NB4 (cell line): ENCODE measurements around the gene C2CD2L.

ENCODE experiments used
- CTCF ChIP-seq: IDR thresholded peaks from one replicate; pipeline ENCODE4 v1.5.1; 2012; ENCODE audit warnings: low read depth, low read length
- MAX ChIP-seq: IDR thresholded peaks from 2 replicates; pipeline ENCODE4 v1.6.1; 2011; ENCODE audit warnings: low read depth, low read length
- MYC ChIP-seq: IDR thresholded peaks from 2 replicates; pipeline ENCODE4 v1.6.1; 2011; ENCODE audit warnings: low read depth, low read length
- POLR2A ChIP-seq: IDR thresholded peaks from 2 replicates; pipeline ENCODE4 v1.6.1; 2011; ENCODE audit warnings: mild to moderate bottlenecking; ENCODE audit not compliant: insufficient read length; ENCODE audit errors: extremely low read depth

- TF ChIP-seq CTCF, result peak; percentile 73
- no peak for TF ChIP-seq POLR2A
- no peak for TF ChIP-seq MAX
- TF ChIP-seq MYC, result no peak
Observed at GRCh38 chr11:119144825-119145486, 37.8 kb downstream of the C2CD2L start.
